ENCODE results near the gene SPATA21. TPM values are rescaled to one million over a fixed set of nuclear protein-coding genes. Genes with fewer than 3 reads are reported as not detected.

SPATA21 gene
- total RNA-seq, 1 experiment from 2014 or later: not detected

- no peaks in the 10 kb centered on the region for H3K79me1 ChIP-seq (ENCODE audit: insufficient read depth, low read depth, low read length, poor library complexity, severe bottlenecking)
- no peak overlapping the region for H2AFZ ChIP-seq (ENCODE audit: low read length)
- no peak overlapping the region for H3K56ac ChIP-seq (ENCODE audit: insufficient read length, low read depth, low read length)
- no peak overlapping the region for H3K27ac Mint-ChIP-seq
- no peak overlapping the region for H4K5ac ChIP-seq (ENCODE audit: insufficient read length, low read depth, low read length)
- H3K9me3 ChIP-seq (ENCODE audit: control insufficient read depth, low read depth, low read length): no peaks in the 10 kb centered on the region
- H3K18ac ChIP-seq (ENCODE audit: insufficient read length, low read depth, low read length): no peak overlapping the region
- peaks cover 3 to 7% of the 10 kb centered on the region in 2 experiments; a peak in 2 of 4 replicates for H3K4me1 Mint-ChIP-seq
- H2BK20ac ChIP-seq (ENCODE audit: low read depth, low read length, poor library complexity, severe bottlenecking): no peak overlapping the region
- H3K23ac ChIP-seq (ENCODE audit: insufficient read length, low read depth, low read length): no peak overlapping the region
- no peak overlapping the region for H3K4me2 ChIP-seq (ENCODE audit: insufficient read depth, insufficient read length, low read length)
- no peaks in the 10 kb centered on the region for H3K27me3 ChIP-seq (ENCODE audit: insufficient read depth, low read length)
- no peaks in the 10 kb centered on the region for H3K79me2 ChIP-seq (ENCODE audit: insufficient read depth, low read length)
- no CpG with 5 or more reads among the region's 6 CpGs for WGBS (ENCODE audit: extremely low coverage, insufficient read length, low lambda C conversion rate)
- H3K36me3 Mint-ChIP-seq (ENCODE audit: insufficient read depth in 1 of 3, low read depth in 3 of 3): peaks cover 16 to 66% (median 47%) of the 10 kb centered on the region in 3 experiments
- H4K91ac ChIP-seq (ENCODE audit: insufficient read length, low read depth, low read length): no peak overlapping the region
- H3K4ac ChIP-seq (ENCODE audit: low read depth, low read length): no peak overlapping the region
- no peak overlapping the region for H2BK15ac ChIP-seq (ENCODE audit: low read depth, low read length)
- TF ChIP-seq CTCF (conservative IDR thresholded peaks at IDR 0.05): no peak
- no peaks in the 10 kb centered on the region for H3K23me2 ChIP-seq (ENCODE audit: insufficient read length, low read depth, low read length, poor library complexity, severe bottlenecking)
- H2BK12ac ChIP-seq (ENCODE audit: insufficient read length, low read depth, low read length): no peak overlapping the region
- H2BK120ac ChIP-seq (ENCODE audit: low read depth, low read length, poor library complexity, severe bottlenecking): no peak overlapping the region
- no peak overlapping the region for H3K27ac ChIP-seq (ENCODE audit: insufficient read length, low read depth, low read length)
- H2AK5ac ChIP-seq (ENCODE audit: insufficient read length, low read length): no peak overlapping the region
- H3K4me3 Mint-ChIP-seq: no peak overlapping the region
- H4K20me1 ChIP-seq (ENCODE audit: control insufficient read depth, insufficient read depth, insufficient read length): no peaks in the 10 kb centered on the region
- H3K9ac ChIP-seq (ENCODE audit: extremely low read depth, insufficient read length, low read length): no peak overlapping the region
- no peak overlapping the region for H2BK5ac ChIP-seq (ENCODE audit: insufficient read length, low read length)
- H3K14ac ChIP-seq (ENCODE audit: insufficient read depth, low read length): no peak overlapping the region
- no peaks in the 10 kb centered on the region for H3K9me3 Mint-ChIP-seq
- no peak for DNase-seq
- no peak overlapping the region for H4K8ac ChIP-seq (replicated peaks; ENCODE audit: insufficient read length, low read depth, low read length)
- H3K27me3 Mint-ChIP-seq (ENCODE audit: low read depth): no peaks in the 10 kb centered on the region
- no peaks in the 10 kb centered on the region for H3K4me1 ChIP-seq (ENCODE audit: insufficient read depth, low read length)
- no peak overlapping the region for H3T11ph ChIP-seq (ENCODE audit: low read length)
Observed at GRCh38 chr1:16459352-16459925, 22.2 kb upstream of the SPATA21 start.
